HG02852 (cell line): ENCODE results near the gene GTF2H2C.
"Not testable (repeated sequence)": the region's sequence is repeated elsewhere in the genome, so short reads cannot be mapped to it uniquely, and the experiment has no call there.

Experiments
- ATAC-seq: cut with Tn5 transposase; IDR thresholded peaks from one replicate; pipeline ENCODE4 v1.9.1; 2021; ENCODE audit warnings: mild to moderate bottlenecking, moderate library complexity; ENCODE audit not compliant: unreplicated experiment

Gene GTF2H2C

DNA sequence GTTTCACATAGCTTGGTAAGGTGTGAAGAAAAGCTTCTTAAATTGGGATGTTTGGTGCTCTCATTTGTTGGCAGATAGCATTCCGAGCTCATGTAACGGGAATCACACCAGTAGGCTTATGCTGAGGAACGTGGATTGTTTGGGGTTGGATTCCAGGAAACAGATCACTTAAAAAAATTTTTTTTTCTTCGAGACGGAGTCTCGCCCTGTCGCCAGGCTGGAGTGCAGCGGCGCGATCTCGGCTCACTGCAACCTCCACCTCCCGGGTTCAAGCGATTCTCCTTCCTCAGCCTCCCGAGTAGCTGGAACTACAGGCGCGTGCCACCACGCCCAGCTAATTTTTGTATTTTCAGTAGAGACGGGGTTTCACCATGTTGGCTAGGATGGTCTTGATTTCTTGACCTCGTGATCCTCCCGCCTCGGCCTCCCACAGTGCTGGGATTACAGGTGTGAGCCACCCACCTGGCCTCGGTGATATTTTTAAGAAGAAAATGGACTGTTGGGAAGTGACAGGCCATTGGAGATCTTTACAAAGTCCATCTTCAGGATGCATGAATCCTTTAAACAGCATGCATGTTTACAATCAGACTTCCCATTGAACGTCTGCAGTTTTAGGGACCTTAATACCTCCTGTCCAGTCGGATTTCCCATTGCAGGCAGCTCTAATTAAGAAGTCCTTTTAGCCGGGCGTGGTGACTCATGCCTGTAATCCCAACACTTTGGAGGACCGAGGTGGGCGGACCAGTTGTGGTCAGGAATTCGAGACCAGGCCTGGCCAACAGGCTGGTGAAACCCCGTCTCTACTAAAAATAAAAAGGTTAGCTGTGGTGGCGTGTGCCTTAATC, 818 bp downstream of the GTF2H2C start:
- not testable (repeated sequence) for ATAC-seq

DNA sequence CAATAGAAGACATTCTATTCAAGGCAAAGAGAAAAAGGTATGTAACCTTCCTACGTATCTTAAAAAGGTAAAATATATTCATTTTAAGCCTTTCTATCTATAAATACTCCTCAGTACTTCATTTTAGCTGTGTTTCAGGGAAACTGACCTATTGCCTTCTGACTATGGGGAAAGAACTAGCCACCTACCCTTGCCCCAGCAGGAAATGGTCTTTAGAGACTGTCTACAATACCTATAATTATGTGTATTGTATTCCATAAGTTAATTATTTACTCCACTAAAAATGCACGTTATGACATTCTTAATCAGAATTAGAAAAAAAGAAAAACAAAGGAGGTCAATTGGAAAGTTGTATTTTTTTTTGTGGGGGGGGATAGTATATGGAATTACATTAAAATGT, 6.2 kb downstream of the GTF2H2C start:
- not testable (repeated sequence) for ATAC-seq

DNA sequence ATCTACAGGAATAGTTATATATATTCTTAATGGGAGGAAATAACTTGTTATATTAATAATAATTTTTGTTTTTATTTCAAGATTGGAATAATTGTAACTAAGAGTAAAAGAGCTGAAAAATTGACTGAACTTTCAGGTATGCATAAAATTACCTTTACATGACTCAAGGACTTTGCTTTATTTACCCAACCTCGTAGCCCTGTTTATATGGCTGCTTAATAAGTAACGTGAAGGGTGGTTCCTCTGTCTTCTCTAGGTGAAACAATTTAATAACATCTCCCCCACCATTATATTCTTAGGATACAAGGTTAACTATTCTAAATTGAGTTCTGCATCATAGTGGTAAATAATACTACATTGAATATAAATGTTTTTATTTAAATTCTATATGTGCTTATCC, 8.1 kb downstream of the GTF2H2C start:
- not testable (repeated sequence) for ATAC-seq

DNA sequence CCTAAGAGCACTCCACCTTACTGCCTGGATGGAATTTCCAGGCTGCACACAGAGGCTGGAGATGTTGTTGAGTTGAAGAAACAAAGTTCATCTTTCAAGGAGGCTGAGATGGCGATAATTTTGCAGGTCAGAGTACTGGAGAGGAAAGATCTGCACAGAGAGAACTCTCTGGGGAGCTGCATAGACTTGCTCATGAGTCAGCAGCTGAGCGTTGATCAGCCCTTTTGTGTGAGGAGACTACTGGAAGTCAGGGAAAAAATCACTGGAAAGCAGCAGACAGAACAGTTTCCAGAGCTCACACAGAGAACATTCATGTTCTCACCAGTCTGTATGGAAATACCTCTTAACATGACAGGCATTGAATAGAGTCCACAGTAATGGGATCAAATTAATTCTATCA, 23.4 kb downstream of the GTF2H2C start:
- ATAC-seq, result not testable (repeated sequence)

DNA sequence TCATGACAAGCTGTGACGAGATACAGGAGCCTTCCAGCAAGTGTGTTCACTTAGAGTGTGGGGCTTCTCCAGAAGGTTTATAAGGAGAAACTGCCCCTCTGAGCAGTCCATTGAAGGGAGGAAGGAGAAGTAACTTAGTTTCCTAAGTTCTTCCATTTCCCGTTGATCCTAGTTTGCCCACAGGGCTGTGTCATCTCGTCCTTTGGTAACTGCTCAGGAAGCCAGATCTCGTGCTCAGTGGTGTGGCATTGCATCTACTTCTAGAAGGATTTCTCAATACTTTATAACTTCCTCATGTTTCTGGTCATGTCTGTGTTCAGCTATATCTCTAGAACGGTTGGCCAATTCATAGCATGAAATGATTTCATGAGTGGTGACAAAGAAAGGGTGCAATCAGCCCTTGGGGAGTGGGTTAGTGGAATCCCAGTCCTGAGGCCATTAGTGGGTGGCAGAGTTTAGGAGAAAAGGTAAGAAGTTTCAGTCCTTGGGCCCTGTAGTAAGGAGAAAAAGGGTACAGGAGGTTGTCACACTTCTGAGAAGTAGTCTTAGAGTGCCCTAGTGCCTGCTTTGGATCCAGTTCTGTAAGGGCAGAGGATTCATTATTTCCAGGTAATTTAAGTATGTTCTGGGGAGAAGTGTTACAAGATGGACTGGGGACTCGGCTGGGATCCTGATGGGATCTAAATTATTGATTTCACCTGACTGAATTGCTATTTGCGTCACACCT, 36.3 kb downstream of the GTF2H2C start:
- not testable (repeated sequence) for ATAC-seq

DNA sequence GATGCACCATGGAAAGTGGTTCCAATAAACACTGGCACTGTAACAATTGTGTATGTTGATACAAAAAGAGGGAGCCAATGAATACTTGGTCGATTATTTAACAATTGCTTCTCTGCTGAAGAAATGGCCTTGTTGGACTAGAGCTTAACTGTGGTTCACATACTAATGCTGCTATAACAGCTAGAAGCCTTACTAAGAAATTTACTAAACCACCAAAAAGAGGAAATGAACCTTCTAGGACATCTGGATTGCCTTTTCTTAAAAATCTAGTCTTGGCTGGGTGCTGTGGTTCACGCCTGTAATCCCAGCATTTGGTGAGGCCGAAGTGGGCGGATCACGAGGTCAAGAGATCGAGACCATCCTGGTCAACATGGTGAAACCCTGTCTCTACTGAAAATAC, 42.0 kb downstream of the GTF2H2C start:
- peak; percentile 92 for ATAC-seq

DNA sequence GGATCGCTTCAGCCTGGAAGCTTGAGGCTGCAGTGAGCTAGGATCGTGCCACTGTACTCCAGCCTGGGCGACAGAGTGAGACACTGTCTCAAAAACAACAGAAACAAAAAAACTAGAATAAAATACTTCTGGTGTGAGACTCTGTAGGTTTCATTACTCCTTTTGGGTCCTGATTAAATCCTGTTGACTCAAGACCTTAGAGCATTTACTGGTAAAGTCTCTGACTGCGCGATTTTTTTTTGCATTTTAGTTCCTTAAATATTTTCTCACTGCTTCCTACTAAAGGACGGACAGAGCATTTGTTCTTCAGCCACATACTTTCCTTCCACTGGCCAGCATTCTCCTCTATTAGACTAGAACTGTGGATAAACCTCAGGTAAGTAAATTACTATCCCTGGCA, 46.8 kb downstream of the GTF2H2C start:
- not testable (repeated sequence) for ATAC-seq

DNA sequence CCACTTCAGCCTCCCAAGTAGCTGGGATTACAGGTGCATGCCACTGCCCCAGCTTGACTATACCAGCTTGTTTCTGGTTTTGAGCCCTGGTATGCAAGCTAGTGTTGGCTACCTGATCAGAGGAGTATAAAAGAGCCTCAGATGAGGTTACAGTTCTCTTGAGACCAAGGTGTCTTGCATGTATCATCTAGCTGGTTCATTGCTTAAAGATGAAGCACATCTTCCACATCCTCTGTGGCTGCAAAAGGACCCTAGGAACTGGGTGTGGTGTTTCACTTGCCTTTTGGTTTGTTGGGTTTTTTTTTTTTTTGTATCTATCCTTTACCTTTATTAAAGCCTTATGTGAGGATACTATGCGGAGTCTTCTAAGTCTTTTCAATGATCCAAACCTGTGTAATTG, 47.8 kb downstream of the GTF2H2C start:
- not testable (repeated sequence) for ATAC-seq

DNA sequence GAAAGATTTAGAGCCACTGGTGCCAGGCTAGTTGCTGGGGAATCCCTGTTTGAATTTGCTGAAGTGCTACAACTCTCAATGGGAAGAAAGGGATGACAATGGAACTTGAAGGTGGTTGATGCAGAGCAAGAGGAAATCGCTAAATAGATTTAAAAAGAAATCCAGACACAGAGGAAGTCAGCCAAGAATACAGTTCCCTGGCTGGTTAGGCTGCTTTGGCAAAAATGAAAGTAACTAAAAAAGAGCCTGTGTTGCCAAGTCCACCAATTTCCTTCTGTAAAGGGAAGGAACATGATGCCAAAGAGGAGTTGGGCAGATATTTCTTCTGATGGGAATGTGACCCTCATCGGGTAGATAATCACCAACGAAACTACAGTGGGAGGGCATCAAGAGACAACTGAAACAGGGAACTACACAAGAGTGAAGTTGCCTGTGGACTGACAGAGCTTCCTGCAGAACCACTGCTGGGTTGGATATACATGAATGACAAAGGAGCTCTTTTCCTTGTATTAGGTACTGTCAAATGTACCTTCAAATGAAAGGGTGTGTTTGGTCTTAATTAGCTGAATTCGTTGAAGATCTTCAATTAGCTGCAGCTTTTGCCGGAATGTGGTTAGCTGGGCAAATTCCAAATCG, 49.0 kb downstream of the GTF2H2C start:
- ATAC-seq, result not testable (repeated sequence)

DNA sequence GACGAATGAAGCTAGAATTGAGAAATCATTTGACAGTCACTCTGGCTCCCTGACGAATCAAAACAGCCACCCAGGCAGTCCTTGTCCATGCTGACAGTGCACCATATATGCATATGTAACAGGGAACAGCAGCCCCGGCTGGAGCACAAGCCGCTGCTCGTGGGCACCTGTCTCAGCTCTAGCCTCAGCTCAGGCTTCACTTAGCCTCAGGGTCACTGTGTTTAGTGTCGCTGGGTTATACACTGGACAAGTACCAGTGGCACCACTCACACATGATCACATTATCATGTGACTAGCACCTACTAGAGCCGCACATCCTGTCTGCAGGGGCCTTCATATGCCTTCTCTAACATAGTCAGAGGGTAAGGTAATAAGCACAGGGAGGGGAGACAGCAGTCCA, 54.9 kb downstream of the GTF2H2C start:
- not testable (repeated sequence) for ATAC-seq

DNA sequence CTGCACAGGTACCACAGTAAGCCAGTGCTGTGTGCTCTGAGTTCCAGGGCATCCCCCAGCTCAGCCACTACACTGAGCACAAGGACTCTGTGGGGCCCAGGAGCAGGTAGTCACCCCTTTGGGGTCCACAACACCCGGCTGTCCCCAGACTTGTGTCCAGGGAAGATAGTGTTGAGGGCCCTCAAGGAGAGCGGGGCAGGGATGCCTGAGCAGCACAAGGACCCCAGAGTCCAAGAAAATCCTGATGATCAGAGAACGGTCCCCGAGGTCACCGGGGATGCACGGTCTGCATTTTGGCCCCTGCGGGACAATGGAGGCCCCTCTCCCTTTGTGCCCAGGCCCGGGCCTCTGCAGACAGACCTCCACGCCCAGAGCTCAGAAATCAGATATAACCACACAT, 71.9 kb downstream of the GTF2H2C start:
- ATAC-seq, result not testable (repeated sequence)
